Measurements from ENCODE around the gene IGHMBP2.

Gene IGHMBP2

GRCh38 chr11:68928136-68928880 is 24.6 kb downstream of the IGHMBP2 start:
- no peak for DNase-seq

- DNase-seq = no peak
Observed at GRCh38 chr11:68929135-68929534, 25.4 kb downstream of the IGHMBP2 start.

- DNase-seq = no peak
Observed at GRCh38 chr11:68929706-68930570, 26.2 kb downstream of the IGHMBP2 start.

- no peak for DNase-seq
Observed at GRCh38 chr11:68930991-68931855, 27.5 kb downstream of the IGHMBP2 start.

- no peak for DNase-seq
Observed at GRCh38 chr11:68931911-68932310, 28.2 kb downstream of the IGHMBP2 start.

GRCh38 chr11:68932358-68932757 is 28.7 kb downstream of the IGHMBP2 start:
- no peak for DNase-seq

- no peak for DNase-seq
Observed at GRCh38 chr11:68932933-68933577, 29.4 kb downstream of the IGHMBP2 start.

GRCh38 chr11:68933605-68934320 is 30.1 kb downstream of the IGHMBP2 start:
- no peak for DNase-seq

GRCh38 chr11:68934321-68934645 is 30.6 kb downstream of the IGHMBP2 start:
- no peak for DNase-seq

- no peak for DNase-seq
Observed at GRCh38 chr11:68934666-68935065, 31.0 kb downstream of the IGHMBP2 start.

GRCh38 chr11:68935066-68935465 is 31.4 kb downstream of the IGHMBP2 start:
- DNase-seq = no peak

GRCh38 chr11:68935516-68936357 is 32.0 kb downstream of the IGHMBP2 start:
- DNase-seq = no peak

GRCh38 chr11:68936358-68936636 is 32.6 kb downstream of the IGHMBP2 start:
- DNase-seq = no peak

GRCh38 chr11:68936676-68937620 is 33.3 kb downstream of the IGHMBP2 start:
- DNase-seq = no peak

- no peak for DNase-seq
Observed at GRCh38 chr11:68938088-68938487, 34.4 kb downstream of the IGHMBP2 start.

GRCh38 chr11:68938816-68939582 is 35.3 kb downstream of the IGHMBP2 start:
- DNase-seq = no peak

- no peak for DNase-seq
Observed at GRCh38 chr11:68939583-68940555, 36.2 kb downstream of the IGHMBP2 start.

Data from fibroblast of skin of scalp (primary cell).